HG02623 (cell line): Measurements from ENCODE around the gene OR2V1.
"Not testable (repeated sequence)": the region's sequence is repeated elsewhere in the genome, so short reads cannot be mapped to it uniquely, and the experiment has no call there.

Source experiments
- ATAC-seq: cut with Tn5 transposase; IDR thresholded peaks from one replicate; pipeline ENCODE4 v1.9.1; 2021; ENCODE audit warnings: moderate library complexity; ENCODE audit not compliant: unreplicated experiment

OR2V1 gene

GRCh38 chr5:181105391-181106025 is 25.5 kb downstream of the OR2V1 start:
- no peak for ATAC-seq

GRCh38 chr5:181104606-181105390 is 26.2 kb downstream of the OR2V1 start:
- not testable (repeated sequence) for ATAC-seq

- ATAC-seq, result not testable (repeated sequence)
These were observed 26.8 kb downstream of the OR2V1 start for GRCh38 chr5:181104259-181104568.

GRCh38 chr5:181101930-181102674 is 28.9 kb downstream of the OR2V1 start:
- not testable (repeated sequence) for ATAC-seq

GRCh38 chr5:181101030-181101641 is 29.8 kb downstream of the OR2V1 start:
- not testable (repeated sequence) for ATAC-seq

DNA sequence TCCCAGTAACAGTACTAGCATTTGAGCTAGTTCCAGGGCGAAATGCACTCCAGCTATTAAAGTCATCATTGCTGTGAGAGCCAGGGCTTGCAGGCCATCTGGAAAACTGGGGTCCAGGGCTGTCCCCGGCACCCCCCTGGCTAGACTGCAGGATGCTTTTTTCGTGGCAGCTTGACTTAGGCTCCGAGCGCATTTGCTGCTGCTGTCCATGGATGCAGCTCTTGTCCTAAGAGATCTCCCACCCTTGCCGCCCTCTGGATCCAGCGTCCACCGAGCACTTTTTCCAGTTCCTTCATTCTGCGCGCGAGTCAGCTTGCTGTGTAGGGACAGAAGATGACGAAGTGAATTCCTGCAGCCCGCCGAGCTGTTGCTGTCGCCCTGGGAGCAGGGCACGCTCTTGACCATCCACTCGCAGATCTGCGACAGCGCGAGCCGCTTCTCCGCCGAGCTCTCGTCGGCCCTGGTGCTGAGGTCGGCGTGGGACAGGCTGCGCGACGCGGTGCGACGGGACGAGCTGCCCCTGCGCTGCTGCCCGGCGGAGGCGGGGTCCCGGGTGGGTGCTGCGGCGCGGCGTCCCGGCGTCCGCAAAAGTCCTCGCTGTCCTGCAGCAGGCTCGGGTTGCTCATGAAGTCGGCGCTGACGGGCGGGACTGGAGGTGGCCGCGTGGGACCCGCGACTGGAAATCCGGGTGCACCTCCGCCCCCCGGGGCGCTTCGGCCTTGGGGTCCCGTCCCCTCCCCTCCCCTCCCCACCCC is 30.7 kb downstream of the OR2V1 start:
- no peak for ATAC-seq

GRCh38 chr5:181099602-181100086 is 31.3 kb downstream of the OR2V1 start:
- ATAC-seq, result no peak

- ATAC-seq, result no peak
These were observed 32.0 kb downstream of the OR2V1 start for GRCh38 chr5:181098762-181099601.

- ATAC-seq, result not testable (repeated sequence)
These were observed 33.0 kb downstream of the OR2V1 start for GRCh38 chr5:181097759-181098491.

GRCh38 chr5:181097383-181097753 is 33.6 kb downstream of the OR2V1 start:
- ATAC-seq, result not testable (repeated sequence)

- not testable (repeated sequence) for ATAC-seq
These were observed 34.1 kb downstream of the OR2V1 start for GRCh38 chr5:181096721-181097382.

DNA sequence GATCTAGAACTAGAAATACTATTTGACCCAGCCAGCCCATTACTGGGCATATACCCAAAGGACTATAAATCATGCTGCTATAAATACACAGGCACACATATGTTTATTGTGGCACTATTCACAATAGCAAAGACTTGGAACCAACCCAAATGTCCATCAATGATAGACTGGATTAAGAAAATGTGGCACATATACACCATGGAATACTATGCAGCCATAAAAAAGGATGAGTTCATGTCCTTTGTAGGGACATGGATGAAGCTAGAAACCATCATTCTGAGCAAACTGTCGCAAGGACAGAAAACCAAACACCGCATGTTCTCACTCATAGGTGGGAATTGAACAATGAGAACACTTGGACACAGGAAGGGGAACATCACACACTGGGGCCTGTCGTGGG is 35.8 kb downstream of the OR2V1 start:
- not testable (repeated sequence) for ATAC-seq

DNA sequence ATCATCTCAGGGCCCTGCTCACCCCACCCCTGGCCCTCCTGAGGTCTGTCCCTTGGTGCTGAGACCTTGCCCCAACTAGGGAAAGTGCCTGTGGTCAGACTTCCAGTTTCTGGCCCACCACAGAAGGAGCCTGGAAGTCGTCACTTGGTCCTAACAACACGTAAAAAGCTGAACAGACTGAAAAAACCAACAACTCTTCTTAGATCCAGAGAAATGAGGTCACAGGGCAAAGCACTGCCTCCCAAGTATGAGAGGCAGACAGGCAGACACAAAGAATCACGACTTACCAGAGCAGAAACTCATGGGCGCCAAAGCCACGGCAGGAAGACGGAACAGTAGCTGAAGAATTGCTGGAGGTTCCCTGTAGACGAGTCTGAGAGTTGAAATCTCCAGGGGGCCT is 38.5 kb downstream of the OR2V1 start:
- ATAC-seq, result no peak

- no peak for ATAC-seq
These were observed 42.7 kb downstream of the OR2V1 start for GRCh38 chr5:181088289-181088688.

DNA sequence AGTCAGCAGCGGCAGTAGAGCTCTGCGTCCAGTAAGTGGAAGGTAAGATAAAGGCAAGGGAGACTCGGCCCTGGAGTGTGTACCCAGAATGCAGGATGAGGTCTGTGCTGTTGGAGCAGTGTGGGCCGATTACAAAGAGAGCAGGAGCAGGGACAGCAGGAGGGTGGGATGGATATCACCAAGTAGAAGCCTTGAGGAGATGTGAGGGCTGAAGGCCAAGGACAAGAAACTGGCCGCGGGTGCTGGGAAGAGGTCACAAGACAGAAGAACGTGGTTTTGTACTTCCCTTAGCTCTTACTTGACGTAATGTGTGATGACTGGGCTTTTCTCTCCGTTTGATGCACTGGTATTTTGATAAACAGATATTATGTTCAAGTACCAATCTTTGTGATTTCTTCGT is 43.7 kb downstream of the OR2V1 start:
- ATAC-seq, result no peak

- ATAC-seq, result no peak
These were observed 44.1 kb downstream of the OR2V1 start for GRCh38 chr5:181086884-181087205.

DNA sequence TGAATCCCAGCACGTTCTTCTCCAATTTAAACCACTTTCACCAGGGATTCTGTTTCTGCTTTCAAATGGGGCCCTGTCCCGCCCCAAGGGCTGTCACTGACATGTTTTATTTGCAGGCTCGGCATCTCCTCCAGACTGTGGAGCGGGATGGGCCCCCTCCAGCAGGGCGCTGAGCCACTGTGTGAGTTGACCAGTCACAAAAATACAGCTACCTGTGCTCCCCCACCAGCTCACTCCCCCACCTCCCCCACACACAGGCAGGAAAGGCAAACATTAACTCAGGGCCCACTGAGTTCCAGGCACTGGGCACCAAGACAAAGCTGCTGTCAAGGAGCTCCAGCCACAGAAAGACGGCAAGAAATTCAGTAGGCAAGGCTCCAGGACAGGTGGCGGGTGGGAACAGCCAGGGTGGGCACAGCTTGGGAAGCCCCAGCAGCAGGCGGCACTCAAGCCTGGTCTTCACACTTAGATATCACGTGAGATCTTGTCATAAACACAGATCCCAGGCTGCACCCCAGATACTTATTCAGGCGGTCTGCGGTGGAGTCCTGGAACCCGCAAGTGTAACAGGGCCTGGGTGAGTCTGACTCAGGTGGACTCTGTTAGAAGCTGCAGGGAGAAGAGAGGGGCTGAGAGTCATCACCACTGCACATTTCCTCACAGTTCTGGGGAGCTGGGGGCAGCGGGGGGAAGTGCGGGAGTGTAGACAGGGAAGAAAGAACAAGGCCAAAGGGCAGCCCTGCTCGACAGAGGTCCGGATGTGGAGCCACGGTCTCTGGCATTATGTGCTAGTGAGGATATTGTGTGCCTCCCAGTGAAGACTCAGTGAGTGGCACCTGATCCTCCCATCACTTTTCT is 44.7 kb downstream of the OR2V1 start:
- no peak for ATAC-seq
